Skeletal muscle satellite cell (primary cell): ENCODE data around the gene FHL3.

Experiments
- H3K27me3 ChIP-seq: 2 replicates; pipeline ENCODE4 v1.7.0; 2013; ENCODE audit warnings: low read length; ENCODE audit not compliant: control insufficient read depth, insufficient read depth
- H3K36me3 ChIP-seq: 2 replicates; pipeline ENCODE4 v1.7.0; 2013; ENCODE audit warnings: mild to moderate bottlenecking, control low read depth, low read length; ENCODE audit not compliant: insufficient read depth
- H3K4me1 ChIP-seq: 2 replicates; pipeline ENCODE4 v1.7.0; 2013; ENCODE audit warnings: low read length; ENCODE audit not compliant: control insufficient read depth, insufficient read depth
- H3K4me2 ChIP-seq: 2 replicates; pipeline ENCODE4 v1.7.0; 2013; ENCODE audit warnings: mild to moderate bottlenecking, low read length
- H3K4me3 ChIP-seq: 2 replicates; pipeline ENCODE4 v1.7.0; 2013; ENCODE audit warnings: low read length
- H3K9ac ChIP-seq: 2 replicates; pipeline ENCODE4 v1.7.0; 2013; ENCODE audit warnings: mild to moderate bottlenecking, low read depth, low read length, moderate library complexity
- H3K9me3 ChIP-seq: replicated peaks from 2 replicates; pipeline ENCODE4 v1.7.0; 2013; ENCODE audit warnings: mild to moderate bottlenecking, control low read depth, low read length

FHL3 gene

DNA sequence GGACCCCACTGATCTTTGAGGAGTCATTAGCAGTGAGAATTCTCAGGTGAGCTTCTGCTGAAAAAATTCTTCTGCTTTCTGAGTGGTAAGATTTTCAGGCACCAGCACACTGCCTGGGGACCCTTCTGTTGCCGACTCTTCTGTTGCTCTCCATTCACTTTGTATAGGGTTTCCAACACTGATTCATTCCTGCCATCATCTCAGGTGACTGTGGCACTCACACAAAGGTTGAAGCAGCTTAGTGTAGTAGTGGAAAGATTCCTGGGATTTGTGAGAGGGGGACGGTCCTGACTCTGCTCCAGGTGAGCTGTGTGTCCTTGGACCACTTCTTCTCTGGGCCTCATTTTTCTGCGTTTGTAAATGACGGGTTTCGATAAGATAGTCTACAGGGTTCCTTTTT lies 16.7 kb upstream of the FHL3 start:
- Histone ChIP-seq H3K9me3 (no peaks in the 10 kb centered on the region), H3K9ac (no peak overlapping the region), H3K36me3 (peaks cover 71% of the 10 kb centered on the region), H3K27me3 (no peaks in the 10 kb centered on the region), H3K4me3 (no peak overlapping the region), H3K4me1 (peaks cover 12% of the 10 kb centered on the region), H3K4me2 (no peak overlapping the region)

- Histone ChIP-seq H3K4me2 (peak overlapping the region; percentile 52), H3K9ac (peak overlapping the region; percentile 9), H3K4me3 (no peak overlapping the region), H3K36me3 (peaks cover 63% of the 10 kb centered on the region), H3K27me3 (no peaks in the 10 kb centered on the region), H3K4me1 (peaks cover 13% of the 10 kb centered on the region), H3K9me3 (no peaks in the 10 kb centered on the region)
Observed at GRCh38 chr1:38020396-38020795, 15.1 kb upstream of the FHL3 start.

- H3K4me3 ChIP-seq: no peak overlapping the region
- H3K4me1 ChIP-seq: peaks cover 24% of the 10 kb centered on the region
- H3K27me3 ChIP-seq: no peaks in the 10 kb centered on the region
- H3K4me2 ChIP-seq: no peak overlapping the region
- peaks cover 52% of the 10 kb centered on the region for H3K36me3 ChIP-seq
- no peaks in the 10 kb centered on the region for H3K9me3 ChIP-seq
- H3K9ac ChIP-seq: no peak overlapping the region
Observed at GRCh38 chr1:38018864-38019343, 13.6 kb upstream of the FHL3 start.

DNA sequence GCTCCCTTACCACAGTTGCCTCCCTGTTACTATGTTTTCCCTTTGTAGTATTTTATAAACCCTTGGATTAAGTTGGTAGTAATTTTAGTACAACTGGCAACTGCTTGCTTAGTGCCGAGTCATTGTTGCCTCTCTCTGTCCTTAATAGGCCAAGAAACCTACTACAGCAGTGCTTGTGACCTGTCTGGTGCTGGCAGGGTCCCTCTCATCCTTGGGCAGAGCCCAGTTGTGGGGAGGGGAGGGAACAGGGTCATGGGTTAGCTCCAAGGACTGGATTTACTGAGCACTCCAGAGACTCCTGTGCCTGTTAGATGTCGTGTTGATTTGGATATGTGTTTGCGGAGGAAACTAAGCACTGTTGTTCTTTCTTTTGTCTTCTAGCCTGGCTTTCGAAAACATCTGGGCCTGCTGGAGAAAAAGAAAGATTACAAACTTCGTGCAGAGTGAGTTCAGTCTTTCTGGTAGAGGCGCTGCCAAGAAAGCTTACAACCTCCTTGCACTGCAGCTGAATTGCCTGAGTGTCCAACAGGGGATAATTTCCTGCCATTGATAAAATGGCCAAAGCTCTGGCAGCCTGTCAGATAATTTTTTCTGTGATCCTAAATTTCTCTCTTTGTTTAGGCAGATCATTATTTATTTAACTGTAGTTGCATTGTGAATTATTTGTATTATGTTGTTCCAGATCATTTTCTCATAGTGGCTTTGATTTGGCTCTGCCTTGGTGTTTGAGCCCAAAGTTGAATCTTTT lies 10.8 kb upstream of the FHL3 start:
- no peaks in the 10 kb centered on the region for H3K27me3 ChIP-seq
- H3K9ac ChIP-seq: peak overlapping the region; percentile 16
- H3K36me3 ChIP-seq: peaks cover 30% of the 10 kb centered on the region
- no peaks in the 10 kb centered on the region for H3K9me3 ChIP-seq
- peaks cover 35% of the 10 kb centered on the region for H3K4me1 ChIP-seq
- no peak overlapping the region for H3K4me2 ChIP-seq
- H3K4me3 ChIP-seq: no peak overlapping the region

GRCh38 chr1:38014724-38015424 lies 9.6 kb upstream of the FHL3 start:
- Histone ChIP-seq H3K9ac (no peak overlapping the region), H3K4me1 (peaks cover 26% of the 10 kb centered on the region), H3K9me3 (no peaks in the 10 kb centered on the region), H3K27me3 (no peaks in the 10 kb centered on the region), H3K4me2 (peak overlapping the region; percentile 78), H3K4me3 (no peak overlapping the region), H3K36me3 (peaks cover 25% of the 10 kb centered on the region)

GRCh38 chr1:38014171-38014570 lies 8.9 kb upstream of the FHL3 start:
- no peaks in the 10 kb centered on the region for H3K9me3 ChIP-seq
- H3K9ac ChIP-seq: peak overlapping the region; percentile 2
- H3K4me3 ChIP-seq: peak overlapping the region; percentile 18
- H3K36me3 ChIP-seq: peaks cover 20% of the 10 kb centered on the region
- H3K4me1 ChIP-seq: peaks cover 27% of the 10 kb centered on the region
- H3K4me2 ChIP-seq: peak overlapping the region; percentile 78
- H3K27me3 ChIP-seq: no peaks in the 10 kb centered on the region

- Histone ChIP-seq H3K9me3 (no peaks in the 10 kb centered on the region), H3K4me2 (peak overlapping the region; percentile 78), H3K4me3 (peak overlapping the region; percentile 86), H3K9ac (peak overlapping the region; percentile 96), H3K4me1 (peaks cover 34% of the 10 kb centered on the region), H3K36me3 (peaks cover 13% of the 10 kb centered on the region), H3K27me3 (no peaks in the 10 kb centered on the region)
Observed at GRCh38 chr1:38013227-38013622, 7.9 kb upstream of the FHL3 start.

GRCh38 chr1:38012363-38013226 lies 7.3 kb upstream of the FHL3 start, which contains the start of gene UTP11:
TSS of gene UTP11 (plus strand) at chr1:38012734. CDS start at chr1:38012803, 69 bp downstream.
- Histone ChIP-seq H3K27me3 (no peaks in the 10 kb centered on the region), H3K9ac (peak within 1 kb of the TSS; percentile 96), H3K4me2 (peak within 1 kb of the TSS; percentile 80), H3K4me1 (peaks cover 34% of the 10 kb centered on the region), H3K9me3 (no peaks in the 10 kb centered on the region), H3K4me3 (peak within 1 kb of the TSS; percentile 86), H3K36me3 (peaks cover 7% of the 10 kb centered on the region)

GRCh38 chr1:38009841-38010180 lies 4.5 kb upstream of the FHL3 start:
- no peaks in the 10 kb centered on the region for H3K9me3 ChIP-seq
- no peaks in the 10 kb centered on the region for H3K36me3 ChIP-seq
- peak overlapping the region; percentile 25 for H3K9ac ChIP-seq
- H3K4me2 ChIP-seq: no peak overlapping the region
- H3K27me3 ChIP-seq: no peaks in the 10 kb centered on the region
- H3K4me1 ChIP-seq: peaks cover 33% of the 10 kb centered on the region
- no peak overlapping the region for H3K4me3 ChIP-seq

DNA sequence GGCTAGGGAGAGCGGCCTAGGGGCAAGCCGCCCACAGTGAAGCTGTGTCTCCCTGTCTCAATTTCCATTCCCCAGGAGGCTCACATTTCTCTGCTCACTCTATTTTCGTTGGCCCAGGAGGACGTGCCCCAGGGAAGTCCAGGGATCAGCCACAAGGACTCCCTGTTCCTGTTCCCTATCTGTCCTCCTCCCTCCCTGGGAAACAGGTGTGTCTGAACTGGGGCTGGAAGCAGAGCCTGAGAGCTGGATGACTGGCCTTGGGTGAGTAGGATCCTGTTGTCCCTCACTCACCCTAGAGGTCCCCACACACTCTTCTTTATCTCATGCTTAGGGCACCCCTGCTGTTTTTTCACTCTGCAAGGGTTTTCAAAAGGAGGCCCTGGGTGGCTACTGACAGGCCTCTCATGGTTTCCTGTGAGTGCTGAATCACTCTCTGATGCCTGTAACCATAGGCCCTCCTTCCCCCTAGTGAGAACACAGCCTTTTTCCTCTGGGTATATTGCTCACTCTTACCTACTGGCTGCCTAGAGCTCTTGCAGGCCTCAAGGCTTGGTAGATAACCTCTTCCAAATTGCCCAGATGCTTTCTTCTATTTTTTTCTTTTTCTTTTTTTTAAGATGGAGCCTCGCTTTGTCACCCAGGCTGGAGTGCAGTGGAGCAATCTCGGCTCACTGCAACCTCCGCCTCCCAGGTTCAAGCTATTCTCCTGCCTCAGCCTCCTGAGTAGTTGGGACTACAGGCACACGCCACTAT lies 4.0 kb upstream of the FHL3 start:
- no peak overlapping the region for H3K4me2 ChIP-seq
- no peaks in the 10 kb centered on the region for H3K36me3 ChIP-seq
- no peaks in the 10 kb centered on the region for H3K9me3 ChIP-seq
- no peak overlapping the region for H3K4me3 ChIP-seq
- peak overlapping the region; percentile 25 for H3K9ac ChIP-seq
- H3K27me3 ChIP-seq: no peaks in the 10 kb centered on the region
- peaks cover 28% of the 10 kb centered on the region for H3K4me1 ChIP-seq
